Tibial artery (tissue), 4 donors: ENCODE data around the gene KLHL1.

Source experiments
- DNase-seq, 2 donors: peaks; one replicate each; pipeline ENCODE4 v3.0.0-alpha.2; 2019
- H3K27ac ChIP-seq, 2 donors: fragments of 200-600 bp; sonication (generic) in 1 of 2; 1 replicate in 1 of 2; 2 replicates in 1 of 2; pipeline ENCODE4 v1.5.1; 2018 to 2019; ENCODE audit warnings: mild to moderate bottlenecking in 1 of 2
- H3K27me3 ChIP-seq, 2 donors: fragments of 200-600 bp; sonication (generic) in 1 of 2; one replicate each; pipeline versions ENCODE4 v1.5.1 to v1.6.0; 2016 to 2019
- H3K36me3 ChIP-seq, 3 donors: fragments of 200-600 bp; sonication (generic) in 2 of 3; one replicate each; pipeline ENCODE4 v1.5.1; 2016 to 2019; ENCODE audit warnings: mild to moderate bottlenecking in 2 of 3
- H3K4me1 ChIP-seq, 4 donors: fragments of 200-600 bp; sonication (generic) in 2 of 4; 1 replicate in 3 of 4; 2 replicates in 1 of 4; pipeline ENCODE4 v1.5.1; 2016 to 2019
- H3K4me3 ChIP-seq, 2 donors: fragments of 200-600 bp; sonication (generic) in 1 of 2; 1 replicate in 1 of 2; 2 replicates in 1 of 2; pipeline ENCODE4 v1.5.1; 2018 to 2019; ENCODE audit warnings: mild to moderate bottlenecking in 2 of 2
- H3K9me3 ChIP-seq, 3 donors: fragments of 200-600 bp; sonication (generic) in 1 of 3; one replicate each; pipeline ENCODE4 v1.5.1; 2016 to 2019
- intact Hi-C: fragments of 100-400 bp; cut with DNase I; formaldehyde crosslinking; loops from one replicate; pipeline ENCODE4 v1.15.0; 2023; ENCODE audit warnings: low total_unique reads
- TF ChIP-seq, protein P1 (sequence below), 2 experiments: fragments of 200-600 bp in 1 of 2; fragments of 450-650 bp in 1 of 2; IDR thresholded peaks; one replicate each; pipeline ENCODE4 v1.5.1; 2017 to 2019; ENCODE audit warnings: antibody characterized with exemption in 2 of 2, mild to moderate bottlenecking in 1 of 2, moderate library complexity in 1 of 2

KLHL1 gene

DNA sequence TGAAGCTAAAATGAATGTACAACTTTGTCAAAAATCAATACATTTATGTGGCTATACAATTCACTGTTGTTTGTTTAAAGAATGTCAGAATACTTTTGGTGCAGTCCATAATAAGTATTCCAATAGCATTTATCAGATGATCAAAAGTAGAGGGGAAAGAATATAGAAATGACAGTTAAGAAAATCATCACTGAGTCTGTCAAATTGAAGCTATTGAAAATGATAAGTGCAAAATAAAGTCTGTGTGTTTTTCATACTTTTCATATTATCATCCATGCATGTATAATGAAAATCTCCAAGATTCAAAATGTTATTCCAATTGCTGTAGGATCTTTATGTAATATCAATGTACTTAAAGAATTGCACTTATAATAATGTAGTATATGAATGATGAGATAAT, 93.9 kb downstream of the KLHL1 start:
- DNase-seq, result no peak
- no peaks in the 10 kb centered on the region for H3K27me3 ChIP-seq
- intact Hi-C loops, result no loop called here
- H3K9me3 ChIP-seq, result peaks cover 0 to 6% (median 0%) of the 10 kb centered on the region in 3 donors
- TF ChIP-seq, protein P1, sequence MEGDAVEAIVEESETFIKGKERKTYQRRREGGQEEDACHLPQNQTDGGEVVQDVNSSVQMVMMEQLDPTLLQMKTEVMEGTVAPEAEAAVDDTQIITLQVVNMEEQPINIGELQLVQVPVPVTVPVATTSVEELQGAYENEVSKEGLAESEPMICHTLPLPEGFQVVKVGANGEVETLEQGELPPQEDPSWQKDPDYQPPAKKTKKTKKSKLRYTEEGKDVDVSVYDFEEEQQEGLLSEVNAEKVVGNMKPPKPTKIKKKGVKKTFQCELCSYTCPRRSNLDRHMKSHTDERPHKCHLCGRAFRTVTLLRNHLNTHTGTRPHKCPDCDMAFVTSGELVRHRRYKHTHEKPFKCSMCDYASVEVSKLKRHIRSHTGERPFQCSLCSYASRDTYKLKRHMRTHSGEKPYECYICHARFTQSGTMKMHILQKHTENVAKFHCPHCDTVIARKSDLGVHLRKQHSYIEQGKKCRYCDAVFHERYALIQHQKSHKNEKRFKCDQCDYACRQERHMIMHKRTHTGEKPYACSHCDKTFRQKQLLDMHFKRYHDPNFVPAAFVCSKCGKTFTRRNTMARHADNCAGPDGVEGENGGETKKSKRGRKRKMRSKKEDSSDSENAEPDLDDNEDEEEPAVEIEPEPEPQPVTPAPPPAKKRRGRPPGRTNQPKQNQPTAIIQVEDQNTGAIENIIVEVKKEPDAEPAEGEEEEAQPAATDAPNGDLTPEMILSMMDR (IDR thresholded peaks at IDR 0.05), result no peak
- H3K27ac ChIP-seq, result no peak overlapping the region
- H3K4me3 ChIP-seq, result no peak overlapping the region
- H3K4me1 ChIP-seq, result no peaks in the 10 kb centered on the region
- no peaks in the 10 kb centered on the region for H3K36me3 ChIP-seq

DNA sequence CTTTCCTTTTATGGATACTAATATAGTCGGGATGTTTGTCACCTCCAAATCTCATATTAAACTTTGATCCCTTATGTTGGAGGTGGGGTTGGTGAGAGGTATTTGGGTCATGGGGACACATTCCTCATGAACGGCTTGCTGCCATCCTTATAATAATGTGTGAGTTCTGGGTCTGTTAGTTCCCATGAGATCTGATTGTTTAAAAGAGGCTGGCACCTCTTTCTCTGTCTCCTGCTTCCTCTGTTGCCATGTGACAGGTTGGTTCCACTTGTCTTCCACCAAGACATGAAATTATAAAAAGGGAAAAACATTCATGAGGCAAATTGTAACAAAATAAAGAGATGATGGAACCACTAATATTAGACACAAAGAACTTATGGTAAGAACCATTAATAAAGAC, 108.4 kb downstream of the KLHL1 start:
- no peak for DNase-seq
- no peaks in the 10 kb centered on the region for H3K27me3 ChIP-seq
- H3K4me3 ChIP-seq, result no peak overlapping the region
- TF ChIP-seq, protein P1 (IDR thresholded peaks at IDR 0.05), result no peak
- H3K9me3 ChIP-seq, result no peaks in the 10 kb centered on the region
- no peaks in the 10 kb centered on the region for H3K36me3 ChIP-seq
- intact Hi-C loops, result no loop called here
- no peak overlapping the region for H3K27ac ChIP-seq
- no peaks in the 10 kb centered on the region for H3K4me1 ChIP-seq

DNA sequence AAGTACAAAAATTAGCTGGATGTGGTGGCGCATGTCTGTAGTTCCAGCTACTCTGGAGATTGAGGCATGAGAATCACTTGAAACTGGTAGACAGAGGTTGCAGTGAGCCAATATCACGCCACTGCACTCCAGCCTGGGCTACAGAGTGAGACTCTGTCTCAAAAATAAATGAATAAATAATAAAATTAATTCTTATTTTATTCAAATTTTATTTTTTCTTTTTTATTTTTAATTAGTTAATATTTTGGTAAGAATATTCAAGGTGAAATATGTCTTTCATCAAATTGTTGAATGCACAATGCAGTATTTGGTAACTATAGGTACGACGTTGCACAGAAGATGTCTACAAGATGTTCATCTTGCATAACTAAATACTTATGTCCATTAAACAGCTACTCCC, 111.2 kb downstream of the KLHL1 start:
- intact Hi-C loops, result no loop called here
- no peaks in the 10 kb centered on the region for H3K27me3 ChIP-seq
- DNase-seq, result no peak
- no peaks in the 10 kb centered on the region for H3K9me3 ChIP-seq
- TF ChIP-seq, protein P1 (IDR thresholded peaks at IDR 0.05), result no peak
- H3K36me3 ChIP-seq, result no peaks in the 10 kb centered on the region
- H3K4me3 ChIP-seq, result no peak overlapping the region
- H3K27ac ChIP-seq, result no peak overlapping the region
- H3K4me1 ChIP-seq, result no peaks in the 10 kb centered on the region

DNA sequence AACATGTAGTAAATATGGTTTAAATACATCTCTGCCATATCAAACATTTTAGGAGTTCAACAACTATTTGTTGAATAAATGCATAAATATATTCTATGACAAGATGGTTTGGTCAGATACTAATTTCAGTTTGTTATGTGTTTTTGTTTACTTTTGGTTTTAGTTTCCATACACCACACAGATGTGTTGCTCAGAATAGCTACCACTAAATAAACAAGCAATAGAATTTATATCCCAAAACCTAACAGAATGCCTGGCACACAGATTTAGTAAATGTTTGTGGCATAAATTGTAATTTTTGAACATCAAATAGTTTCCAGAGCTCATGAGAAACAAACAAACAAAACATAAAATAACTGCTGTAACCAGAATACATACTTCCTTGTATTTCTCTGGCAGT, 127.5 kb downstream of the KLHL1 start:
- Histone ChIP-seq H3K9me3 (no peaks in the 10 kb centered on the region), H3K4me1 (no peaks in the 10 kb centered on the region), H3K4me3 (no peak overlapping the region), H3K36me3 (no peaks in the 10 kb centered on the region), H3K27me3 (no peaks in the 10 kb centered on the region), H3K27ac (no peak overlapping the region)
- TF ChIP-seq, protein P1 (IDR thresholded peaks at IDR 0.05), result no peak
- DNase-seq, result no peak
- intact Hi-C loops, result no loop called here

DNA sequence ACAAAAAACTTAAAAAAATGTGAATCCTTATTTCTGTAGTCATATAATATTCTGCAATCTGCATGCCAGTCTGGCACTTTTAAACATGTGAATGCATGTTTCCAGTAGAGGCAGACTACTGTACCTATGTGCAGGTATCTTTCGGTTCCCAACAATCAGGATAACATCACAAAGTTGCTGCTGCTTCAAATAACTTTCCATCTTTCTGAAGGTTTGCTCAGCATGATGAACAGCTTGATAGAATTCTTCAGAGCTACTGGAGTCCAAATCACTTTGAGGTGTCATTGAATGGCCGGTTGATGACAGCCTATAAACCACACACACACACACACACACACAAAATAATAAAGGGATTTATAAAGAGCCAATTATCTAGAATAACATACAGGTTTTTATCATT, 132.8 kb downstream of the KLHL1 start:
- no peaks in the 10 kb centered on the region for H3K36me3 ChIP-seq
- no peak overlapping the region for H3K4me3 ChIP-seq
- no peaks in the 10 kb centered on the region for H3K27me3 ChIP-seq
- no peaks in the 10 kb centered on the region for H3K4me1 ChIP-seq
- intact Hi-C loops, result no loop called here
- DNase-seq, result no peak
- H3K9me3 ChIP-seq, result no peaks in the 10 kb centered on the region
- no peak overlapping the region for H3K27ac ChIP-seq
- TF ChIP-seq, protein P1 (IDR thresholded peaks at IDR 0.05), result no peak

DNA sequence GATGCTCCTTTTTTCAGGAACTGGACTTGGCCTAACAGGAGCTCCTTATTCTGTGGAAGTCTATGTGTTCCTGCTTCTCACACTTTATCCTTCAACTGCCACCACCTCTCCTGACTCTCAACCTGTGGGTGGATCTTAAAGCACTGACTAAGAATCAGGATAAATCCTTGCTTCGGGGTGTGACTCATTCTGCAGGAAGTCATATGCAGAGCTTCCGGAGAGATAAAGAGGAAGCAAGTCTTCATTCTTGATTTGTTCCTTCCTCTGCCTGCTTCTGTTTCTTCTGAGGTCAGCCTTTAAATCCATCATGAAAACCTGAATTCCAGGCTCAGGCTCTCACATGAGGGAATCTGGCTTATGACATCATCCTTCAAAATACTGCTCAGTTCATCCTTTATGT, 137.7 kb downstream of the KLHL1 start:
- H3K4me1 ChIP-seq, result no peaks in the 10 kb centered on the region
- H3K27ac ChIP-seq, result no peak overlapping the region
- no peak overlapping the region for H3K4me3 ChIP-seq
- H3K36me3 ChIP-seq, result no peaks in the 10 kb centered on the region
- no peaks in the 10 kb centered on the region for H3K27me3 ChIP-seq
- TF ChIP-seq, protein P1 (IDR thresholded peaks at IDR 0.05), result no peak
- H3K9me3 ChIP-seq, result no peaks in the 10 kb centered on the region
- no peak for DNase-seq
- intact Hi-C loops, result no loop called here
